ENCODE data around the gene SWI5. TPM values are rescaled to one million over a fixed set of nuclear protein-coding genes. Genes with fewer than 3 reads are reported as not detected.

SWI5 gene
- total and polyA plus RNA-seq, 9 of the 15 experiments (the other 6 are each of a cell fraction or from before 2014, with no cell fraction given), result 62.8 to 133 (median 95.9) TPM

DNA sequence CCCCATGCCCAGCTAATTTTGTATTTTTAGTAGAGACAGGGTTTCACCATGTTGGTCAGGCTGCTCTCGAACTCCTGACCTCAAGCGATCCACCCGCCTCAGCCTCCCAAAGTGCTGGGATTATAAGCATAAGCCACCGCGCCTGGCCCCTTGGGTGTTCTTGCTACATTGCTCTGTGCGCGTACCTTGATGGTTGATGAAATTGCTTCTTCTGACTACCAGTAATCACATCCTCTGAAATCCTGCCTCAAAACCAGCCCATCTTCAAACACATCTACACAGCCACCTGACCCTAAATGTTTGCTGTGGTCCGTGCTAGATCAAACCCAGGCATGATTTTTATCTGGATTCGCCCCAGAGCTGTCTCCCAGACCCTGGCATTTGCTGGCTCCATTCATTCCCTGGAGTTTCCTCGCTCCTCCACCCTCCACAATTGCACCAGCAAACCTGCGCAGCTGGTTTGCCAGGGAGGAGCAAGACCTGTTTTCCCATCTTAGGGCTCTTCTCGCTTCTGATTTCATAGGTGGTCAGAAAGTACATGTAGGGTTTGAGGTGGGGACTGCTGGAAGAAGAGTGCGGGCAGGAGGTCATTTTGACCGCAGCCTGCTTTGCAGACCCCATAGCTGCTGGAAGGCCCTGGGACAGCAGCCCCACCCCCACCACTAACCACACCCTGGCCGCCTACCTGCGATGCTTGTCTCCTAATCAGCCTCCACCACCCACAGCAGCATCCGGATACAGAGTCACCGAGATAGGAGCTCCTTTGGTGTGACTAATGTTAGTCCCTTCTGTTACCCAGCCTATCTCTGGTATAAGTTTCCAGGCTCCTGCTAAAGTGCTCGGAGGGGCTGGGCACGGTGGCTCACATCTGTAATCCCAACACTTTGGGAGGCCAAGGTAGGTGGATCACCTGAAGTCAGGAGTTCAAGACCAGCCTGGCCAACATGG lies 22.7 kb downstream of the SWI5 start (continued):
- TF ChIP-seq, protein P1, sequence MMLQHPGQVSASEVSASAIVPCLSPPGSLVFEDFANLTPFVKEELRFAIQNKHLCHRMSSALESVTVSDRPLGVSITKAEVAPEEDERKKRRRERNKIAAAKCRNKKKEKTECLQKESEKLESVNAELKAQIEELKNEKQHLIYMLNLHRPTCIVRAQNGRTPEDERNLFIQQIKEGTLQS (IDR thresholded peaks at IDR 0.05), result no peak
- TF ChIP-seq, protein P1 (CRISPR knock-in tag; conservative IDR thresholded peaks at IDR 0.05), result 0 out of 2 replicates have a peak, but pooled peaks have one; percentile 48
- TF ChIP-seq, protein P2, sequence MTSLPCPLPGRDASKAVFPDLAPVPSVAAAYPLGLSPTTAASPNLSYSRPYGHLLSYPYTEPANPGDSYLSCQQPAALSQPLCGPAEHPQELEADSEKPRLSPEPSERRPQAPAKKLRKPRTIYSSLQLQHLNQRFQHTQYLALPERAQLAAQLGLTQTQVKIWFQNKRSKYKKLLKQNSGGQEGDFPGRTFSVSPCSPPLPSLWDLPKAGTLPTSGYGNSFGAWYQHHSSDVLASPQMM (CRISPR knock-in tag; IDR thresholded peaks at IDR 0.05), result no peak
- TF ChIP-seq PTTG1 (tag; IDR thresholded peaks at IDR 0.05; ENCODE audit: low read depth) (no peak), ZNF57 (CRISPR knock-in tag; IDR thresholded peaks at IDR 0.05) (no peak), RFX5 (IDR thresholded peaks at IDR 0.05; ENCODE audit: low read depth, low read length) (no peak), ZNF282 (CRISPR knock-in tag; IDR thresholded peaks at IDR 0.05) (no peak), ZNF778 (CRISPR knock-in tag; IDR thresholded peaks at IDR 0.05) (no peak), MECOM (CRISPR knock-in tag; IDR thresholded peaks at IDR 0.05) (no peak), ZC3H8 (IDR thresholded peaks at IDR 0.05) (no peak), NR3C1 (CRISPR knock-in tag; IDR thresholded peaks at IDR 0.05) (no peak), PHF21A (IDR thresholded peaks at IDR 0.05; ENCODE audit: borderline replicate concordance, low read depth) (no peak), KDM2B (CRISPR knock-in tag; IDR thresholded peaks at IDR 0.05) (no peak), KLF6 (CRISPR knock-in tag; IDR thresholded peaks at IDR 0.05; ENCODE audit: borderline replicate concordance) (no peak), ZNF41 (CRISPR knock-in tag; conservative IDR thresholded peaks at IDR 0.05) (no peak), RBM25 (IDR thresholded peaks at IDR 0.05; ENCODE audit: low read depth, low read length, severe bottlenecking) (peak; percentile 90), MYC (IDR thresholded peaks at IDR 0.05; ENCODE audit: low read depth, low read length) (no peak), MYC (CRISPR knock-in tag; IDR thresholded peaks at IDR 0.05; ENCODE audit: borderline replicate concordance, low read depth) (0 out of 2 replicates have a peak, but pooled peaks have one; percentile 14)
- TF ChIP-seq, protein P3, sequence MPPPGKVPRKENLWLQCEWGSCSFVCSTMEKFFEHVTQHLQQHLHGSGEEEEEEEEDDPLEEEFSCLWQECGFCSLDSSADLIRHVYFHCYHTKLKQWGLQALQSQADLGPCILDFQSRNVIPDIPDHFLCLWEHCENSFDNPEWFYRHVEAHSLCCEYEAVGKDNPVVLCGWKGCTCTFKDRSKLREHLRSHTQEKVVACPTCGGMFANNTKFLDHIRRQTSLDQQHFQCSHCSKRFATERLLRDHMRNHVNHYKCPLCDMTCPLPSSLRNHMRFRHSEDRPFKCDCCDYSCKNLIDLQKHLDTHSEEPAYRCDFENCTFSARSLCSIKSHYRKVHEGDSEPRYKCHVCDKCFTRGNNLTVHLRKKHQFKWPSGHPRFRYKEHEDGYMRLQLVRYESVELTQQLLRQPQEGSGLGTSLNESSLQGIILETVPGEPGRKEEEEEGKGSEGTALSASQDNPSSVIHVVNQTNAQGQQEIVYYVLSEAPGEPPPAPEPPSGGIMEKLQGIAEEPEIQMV (tag; conservative IDR thresholded peaks at IDR 0.05; ENCODE audit: low read depth), result no peak
- TF ChIP-seq, protein P4, sequence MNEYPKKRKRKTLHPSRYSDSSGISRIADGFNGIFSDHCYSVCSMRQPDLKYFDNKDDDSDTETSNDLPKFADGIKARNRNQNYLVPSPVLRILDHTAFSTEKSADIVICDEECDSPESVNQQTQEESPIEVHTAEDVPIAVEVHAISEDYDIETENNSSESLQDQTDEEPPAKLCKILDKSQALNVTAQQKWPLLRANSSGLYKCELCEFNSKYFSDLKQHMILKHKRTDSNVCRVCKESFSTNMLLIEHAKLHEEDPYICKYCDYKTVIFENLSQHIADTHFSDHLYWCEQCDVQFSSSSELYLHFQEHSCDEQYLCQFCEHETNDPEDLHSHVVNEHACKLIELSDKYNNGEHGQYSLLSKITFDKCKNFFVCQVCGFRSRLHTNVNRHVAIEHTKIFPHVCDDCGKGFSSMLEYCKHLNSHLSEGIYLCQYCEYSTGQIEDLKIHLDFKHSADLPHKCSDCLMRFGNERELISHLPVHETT (CRISPR knock-in tag; conservative IDR thresholded peaks at IDR 0.05 in 1 of 2, IDR thresholded peaks at IDR 0.05 in 1 of 2), result no peak
- TF ChIP-seq, protein P5, sequence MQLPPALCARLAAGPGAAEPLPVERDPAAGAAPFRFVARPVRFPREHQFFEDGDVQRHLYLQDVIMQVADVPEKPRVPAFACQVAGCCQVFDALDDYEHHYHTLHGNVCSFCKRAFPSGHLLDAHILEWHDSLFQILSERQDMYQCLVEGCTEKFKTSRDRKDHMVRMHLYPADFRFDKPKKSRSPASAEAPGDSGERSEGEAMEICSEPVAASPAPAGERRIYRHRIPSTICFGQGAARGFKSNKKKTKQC (CRISPR knock-in tag; IDR thresholded peaks at IDR 0.05), result no peak
- TF ChIP-seq, protein P6, sequence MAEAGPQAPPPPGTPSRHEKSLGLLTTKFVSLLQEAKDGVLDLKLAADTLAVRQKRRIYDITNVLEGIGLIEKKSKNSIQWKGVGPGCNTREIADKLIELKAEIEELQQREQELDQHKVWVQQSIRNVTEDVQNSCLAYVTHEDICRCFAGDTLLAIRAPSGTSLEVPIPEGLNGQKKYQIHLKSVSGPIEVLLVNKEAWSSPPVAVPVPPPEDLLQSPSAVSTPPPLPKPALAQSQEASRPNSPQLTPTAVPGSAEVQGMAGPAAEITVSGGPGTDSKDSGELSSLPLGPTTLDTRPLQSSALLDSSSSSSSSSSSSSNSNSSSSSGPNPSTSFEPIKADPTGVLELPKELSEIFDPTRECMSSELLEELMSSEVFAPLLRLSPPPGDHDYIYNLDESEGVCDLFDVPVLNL (CRISPR knock-in tag; IDR thresholded peaks at IDR 0.05; ENCODE audit: low read depth), result no peak
